ENCODE data around the gene LMO7.

The LMO7 gene

DNA sequence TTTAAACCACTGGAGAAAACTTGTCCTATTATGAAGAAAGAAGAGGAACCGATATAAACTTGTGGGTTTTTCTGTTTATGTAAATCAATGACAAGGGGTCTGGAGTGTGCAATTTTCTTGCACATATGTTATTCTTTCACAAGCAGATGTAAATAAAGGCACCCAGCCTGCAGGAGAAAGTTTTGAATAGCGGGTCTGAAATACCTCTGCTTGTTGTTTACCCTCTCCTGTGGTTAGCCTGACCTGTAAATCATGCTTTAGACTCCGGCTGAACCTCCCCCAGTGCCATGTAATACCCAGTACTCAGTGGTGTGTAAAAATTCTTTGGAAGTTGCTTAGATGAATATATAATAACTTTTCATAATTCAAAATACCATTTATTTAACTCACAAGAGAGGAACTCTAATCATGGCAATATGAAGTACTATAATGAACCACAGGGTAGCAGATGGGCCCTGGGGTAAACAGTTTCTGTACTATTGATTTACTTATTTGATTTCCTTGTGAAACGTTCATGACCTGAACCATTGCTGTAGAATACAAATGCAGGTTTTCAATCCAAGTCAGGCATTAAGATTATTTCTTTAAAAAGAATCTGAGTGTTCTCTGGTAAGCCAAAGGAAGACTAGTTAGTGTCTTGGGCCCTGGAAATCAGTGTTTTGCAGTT is 245.1 kb downstream of the LMO7 start:
- Histone ChIP-seq H3K27me3 (ENCODE audit: insufficient read depth, low read length) (no peaks in the 10 kb centered on the region), H2BK120ac (ENCODE audit: insufficient read depth, low read length, poor library complexity) (no peak overlapping the region), H2AFZ (ENCODE audit: insufficient read depth, low read length, poor library complexity) (no peak overlapping the region), H3K4me1 (ENCODE audit: control insufficient read depth in 1 of 2, insufficient read depth in 2 of 2, low read length in 2 of 2) (peaks cover 2 to 3% of the 10 kb centered on the region in 2 experiments), H3K79me2 (ENCODE audit: control insufficient read depth, insufficient read depth, low read length, poor library complexity) (no peaks in the 10 kb centered on the region), H3K79me1 (ENCODE audit: low read length) (peaks cover 2% of the 10 kb centered on the region), H3K36me3 (ENCODE audit: control insufficient read depth in 1 of 2, insufficient read depth in 2 of 2, low read length in 2 of 2) (no peaks in the 10 kb centered on the region), H3K9me3 (ENCODE audit: insufficient read depth, low read depth, low read length) (no peaks in the 10 kb centered on the region), H3K4me2 (ENCODE audit: low read length) (no peak overlapping the region), H2AK5ac (ENCODE audit: low read length) (no peak overlapping the region), H3K27ac (ENCODE audit: low read depth, low read length) (no peak overlapping the region), H3K18ac (ENCODE audit: low read length) (no peak overlapping the region), H3K9ac (ENCODE audit: low read length) (no peak overlapping the region), H3K4me3 (ENCODE audit: low read depth, low read length) (no peak overlapping the region), H4K91ac (ENCODE audit: low read depth, low read length) (no peak overlapping the region), H2BK12ac (ENCODE audit: low read length) (no peak overlapping the region), H4K8ac (ENCODE audit: low read depth, low read length) (no peak overlapping the region), H3K4ac (ENCODE audit: low read depth, low read length) (no peak overlapping the region), H2BK5ac (ENCODE audit: low read depth, low read length, poor library complexity) (no peak overlapping the region), H3K14ac (ENCODE audit: low read length) (no peak overlapping the region), H3K23ac (ENCODE audit: low read length) (no peak overlapping the region), H4K12ac (ENCODE audit: low read depth, low read length) (no peak overlapping the region)
- DNase-seq: no peak
- WGBS (ENCODE audit: extremely low coverage, insufficient coverage, insufficient read length): no CpG with 5 or more reads among the region's 4 CpGs

DNA sequence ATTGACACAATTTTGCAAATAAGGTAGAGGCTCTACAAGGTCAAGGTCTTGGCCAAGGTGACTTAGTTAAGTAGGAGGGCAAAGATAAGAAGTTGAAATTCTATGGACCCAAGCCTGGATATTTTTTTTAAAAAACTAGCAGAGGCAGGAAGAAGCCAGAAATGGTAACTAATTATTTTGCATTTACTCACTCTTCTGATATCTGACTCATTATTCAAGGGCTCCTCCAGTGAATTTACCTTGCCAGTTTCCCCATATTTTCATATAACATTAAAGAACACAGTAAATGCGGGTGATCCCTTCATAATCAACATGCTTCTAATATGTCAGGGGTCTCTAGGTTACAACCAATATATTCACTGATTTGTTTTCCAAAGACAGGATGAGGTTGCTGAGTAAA is 246.1 kb downstream of the LMO7 start:
- H3K9ac ChIP-seq (ENCODE audit: low read length): no peak overlapping the region
- no peak for DNase-seq
- H2AFZ ChIP-seq (ENCODE audit: insufficient read depth, low read length, poor library complexity): no peak overlapping the region
- WGBS (ENCODE audit: extremely low coverage, insufficient coverage, insufficient read length): no CpG with 5 or more reads among the region's 1 CpG
- H2BK5ac ChIP-seq (ENCODE audit: low read depth, low read length, poor library complexity): no peak overlapping the region
- no peak overlapping the region for H2AK5ac ChIP-seq (ENCODE audit: low read length)
- no peak overlapping the region for H4K12ac ChIP-seq (ENCODE audit: low read depth, low read length)
- H3K36me3 ChIP-seq (ENCODE audit: control insufficient read depth in 1 of 2, insufficient read depth in 2 of 2, low read length in 2 of 2): no peaks in the 10 kb centered on the region
- peaks cover 0 to under 1% of the 10 kb centered on the region in 2 experiments for H3K4me1 ChIP-seq (ENCODE audit: control insufficient read depth in 1 of 2, insufficient read depth in 2 of 2, low read length in 2 of 2)
- H3K27ac ChIP-seq (ENCODE audit: low read depth, low read length): no peak overlapping the region
- H3K9me3 ChIP-seq (ENCODE audit: insufficient read depth, low read depth, low read length): peaks cover 2% of the 10 kb centered on the region
- H2BK120ac ChIP-seq (ENCODE audit: insufficient read depth, low read length, poor library complexity): no peak overlapping the region
- no peak overlapping the region for H4K8ac ChIP-seq (ENCODE audit: low read depth, low read length)
- H3K23ac ChIP-seq (ENCODE audit: low read length): no peak overlapping the region
- no peaks in the 10 kb centered on the region for H3K27me3 ChIP-seq (ENCODE audit: insufficient read depth, low read length)
- no peak overlapping the region for H4K91ac ChIP-seq (ENCODE audit: low read depth, low read length)
- H3K4ac ChIP-seq (ENCODE audit: low read depth, low read length): no peak overlapping the region
- no peaks in the 10 kb centered on the region for H3K79me1 ChIP-seq (ENCODE audit: low read length)
- H3K14ac ChIP-seq (ENCODE audit: low read length): no peak overlapping the region
- no peaks in the 10 kb centered on the region for H3K79me2 ChIP-seq (ENCODE audit: control insufficient read depth, insufficient read depth, low read length, poor library complexity)
- H2BK12ac ChIP-seq (ENCODE audit: low read length): no peak overlapping the region
- no peak overlapping the region for H3K4me3 ChIP-seq (ENCODE audit: low read depth, low read length)
- H3K4me2 ChIP-seq (ENCODE audit: low read length): no peak overlapping the region
- no peak overlapping the region for H3K18ac ChIP-seq (ENCODE audit: low read length)

DNA sequence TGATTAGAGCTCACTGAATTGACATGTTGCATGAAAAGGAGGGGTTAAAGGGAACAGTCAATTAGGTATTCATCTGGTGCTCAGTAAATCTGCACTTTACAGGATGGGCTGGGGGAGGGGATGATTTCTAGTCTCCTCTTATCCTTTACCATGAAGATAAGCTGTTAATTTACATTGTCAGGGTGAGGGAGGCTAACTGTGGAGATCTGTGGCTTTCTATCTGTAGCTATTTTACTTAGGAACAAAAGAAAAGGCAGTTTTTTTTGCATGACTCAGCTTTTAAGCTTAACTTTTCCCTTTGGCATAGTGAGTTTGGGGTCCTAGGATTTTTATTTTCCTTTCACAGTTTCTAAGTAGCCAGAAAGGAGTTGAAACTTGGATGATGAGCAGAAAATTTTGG is 253.3 kb downstream of the LMO7 start:
- Histone ChIP-seq H3K36me3 (ENCODE audit: control insufficient read depth in 1 of 2, insufficient read depth in 2 of 2, low read length in 2 of 2) (no peaks in the 10 kb centered on the region), H3K18ac (ENCODE audit: low read length) (no peak overlapping the region), H3K9ac (ENCODE audit: low read length) (no peak overlapping the region), H2AFZ (ENCODE audit: insufficient read depth, low read length, poor library complexity) (no peak overlapping the region), H2BK120ac (ENCODE audit: insufficient read depth, low read length, poor library complexity) (no peak overlapping the region), H2AK5ac (ENCODE audit: low read length) (no peak overlapping the region), H4K8ac (ENCODE audit: low read depth, low read length) (no peak overlapping the region), H3K27me3 (ENCODE audit: insufficient read depth, low read length) (no peaks in the 10 kb centered on the region), H3K4me3 (ENCODE audit: low read depth, low read length) (no peak overlapping the region), H3K23ac (ENCODE audit: low read length) (no peak overlapping the region), H2BK5ac (ENCODE audit: low read depth, low read length, poor library complexity) (no peak overlapping the region), H3K14ac (ENCODE audit: low read length) (no peak overlapping the region), H3K27ac (ENCODE audit: low read depth, low read length) (no peak overlapping the region), H3K4me1 (ENCODE audit: control insufficient read depth in 1 of 2, insufficient read depth in 2 of 2, low read length in 2 of 2) (no peaks in the 10 kb centered on the region), H3K79me1 (ENCODE audit: low read length) (no peaks in the 10 kb centered on the region), H2BK12ac (ENCODE audit: low read length) (no peak overlapping the region), H3K4ac (ENCODE audit: low read depth, low read length) (no peak overlapping the region), H3K9me3 (ENCODE audit: insufficient read depth, low read depth, low read length) (peaks cover 2% of the 10 kb centered on the region), H4K12ac (ENCODE audit: low read depth, low read length) (no peak overlapping the region), H3K4me2 (ENCODE audit: low read length) (no peak overlapping the region), H3K79me2 (ENCODE audit: control insufficient read depth, insufficient read depth, low read length, poor library complexity) (no peaks in the 10 kb centered on the region), H4K91ac (ENCODE audit: low read depth, low read length) (no peak overlapping the region)
- DNase-seq: no peak

DNA sequence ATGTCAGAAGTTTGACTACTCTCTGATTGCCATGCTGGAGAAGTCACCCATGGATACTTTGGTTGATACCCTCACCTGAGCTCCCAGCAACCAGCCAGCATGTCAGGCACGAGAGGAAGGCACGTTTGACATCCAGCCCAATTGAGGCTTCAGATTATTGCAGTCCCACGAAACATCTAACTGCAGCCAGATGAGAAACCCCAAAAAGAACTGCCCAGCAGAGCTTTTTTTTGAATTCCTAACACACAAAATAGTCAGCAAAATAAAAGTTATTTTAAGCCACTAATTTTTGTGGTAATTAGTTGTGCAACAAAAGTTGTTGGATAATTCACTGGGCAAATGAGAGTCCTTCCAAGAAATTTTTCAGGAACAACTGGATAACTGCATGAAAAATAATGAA is 259.0 kb downstream of the LMO7 start:
- H4K91ac ChIP-seq (ENCODE audit: low read depth, low read length): no peak overlapping the region
- WGBS (ENCODE audit: extremely low coverage, insufficient coverage, insufficient read length): no CpG with 5 or more reads among the region's 3 CpGs

More for the DNA sequence above, 259.0 kb downstream of the LMO7 start:
- no peak overlapping the region for H4K12ac ChIP-seq (ENCODE audit: low read depth, low read length)
- no peak overlapping the region for H3K9ac ChIP-seq (ENCODE audit: low read length)
- H3K23ac ChIP-seq (ENCODE audit: low read length): no peak overlapping the region
- no peaks in the 10 kb centered on the region for H3K27me3 ChIP-seq (ENCODE audit: insufficient read depth, low read length)
- no peak overlapping the region for H3K4me2 ChIP-seq (ENCODE audit: low read length)
- H2BK5ac ChIP-seq (ENCODE audit: low read depth, low read length, poor library complexity): no peak overlapping the region
- no peaks in the 10 kb centered on the region for H3K36me3 ChIP-seq (ENCODE audit: control insufficient read depth in 1 of 2, insufficient read depth in 2 of 2, low read length in 2 of 2)
- no peak overlapping the region for H3K4ac ChIP-seq (ENCODE audit: low read depth, low read length)
- no peak overlapping the region for H3K18ac ChIP-seq (ENCODE audit: low read length)
- no peak overlapping the region for H2BK12ac ChIP-seq (ENCODE audit: low read length)
- no peak overlapping the region for H3K14ac ChIP-seq (ENCODE audit: low read length)
- H3K4me3 ChIP-seq (ENCODE audit: low read depth, low read length): no peak overlapping the region
- no peak overlapping the region for H2AFZ ChIP-seq (ENCODE audit: insufficient read depth, low read length, poor library complexity)
- no peak for DNase-seq
- no peaks in the 10 kb centered on the region for H3K79me1 ChIP-seq (ENCODE audit: low read length)
- H3K9me3 ChIP-seq (ENCODE audit: insufficient read depth, low read depth, low read length): no peaks in the 10 kb centered on the region
- no peak overlapping the region for H4K8ac ChIP-seq (ENCODE audit: low read depth, low read length)
- no peak overlapping the region for H2BK120ac ChIP-seq (ENCODE audit: insufficient read depth, low read length, poor library complexity)
- H2AK5ac ChIP-seq (ENCODE audit: low read length): no peak overlapping the region
- no peak overlapping the region for H3K27ac ChIP-seq (ENCODE audit: low read depth, low read length)
- no peaks in the 10 kb centered on the region for H3K79me2 ChIP-seq (ENCODE audit: control insufficient read depth, insufficient read depth, low read length, poor library complexity)
- no peaks in the 10 kb centered on the region for H3K4me1 ChIP-seq (ENCODE audit: control insufficient read depth in 1 of 2, insufficient read depth in 2 of 2, low read length in 2 of 2)

All from trophoblast cell (in vitro differentiated cells and primary cell).